Non-pigmented ciliary epithelial cell (primary cell): ENCODE results near the gene TCP11X1.
"Not testable (repeated sequence)": the region's sequence is repeated elsewhere in the genome, so short reads cannot be mapped to it uniquely, and the experiment has no call there.

ENCODE experiments used
- DNase-seq: peaks from one replicate; pipeline ENCODE4 v3.0.0-alpha.2; 2010; ENCODE audit warnings: low read depth

The TCP11X1 gene

GRCh38 chrX:102214986-102215385 lies at the start of gene TCP11X1:
Gene TCP11X1, plus strand, starts transcription at chrX:102215301.
- not testable (repeated sequence) for DNase-seq

- DNase-seq: no peak
Observed at GRCh38 chrX:102185967-102186720, 29.0 kb upstream of the TCP11X1 start.

- not testable (repeated sequence) for DNase-seq
Observed at GRCh38 chrX:102207940-102208339, 7.2 kb upstream of the TCP11X1 start.

GRCh38 chrX:102216497-102216896 lies 1.4 kb downstream of the TCP11X1 start:
- not testable (repeated sequence) for DNase-seq

- not testable (repeated sequence) for DNase-seq
Observed at GRCh38 chrX:102235678-102236077, 20.6 kb downstream of the TCP11X1 start.

- not testable (repeated sequence) for DNase-seq
Observed at GRCh38 chrX:102240265-102240664, 25.2 kb downstream of the TCP11X1 start.

GRCh38 chrX:102246893-102247292 lies 31.8 kb downstream of the TCP11X1 start, which contains the start of gene NXF2:
Gene NXF2, plus strand, starts transcription at chrX:102247167. Its CDS starts 59,912 bp downstream, at chrX:102307079.
- not testable (repeated sequence) for DNase-seq

- not testable (repeated sequence) for DNase-seq
Observed at GRCh38 chrX:102272231-102272630, 57.1 kb downstream of the TCP11X1 start.
